Smooth muscle cell of the brain vasculature (primary cell): ENCODE data around the gene RHOH.
"Not testable (repeated sequence)": the region's sequence is repeated elsewhere in the genome, so short reads cannot be mapped to it uniquely, and the experiment has no call there.

Source experiments
- DNase-seq: peaks from one replicate; pipeline ENCODE4 v3.0.0-alpha.2; 2012; ENCODE audit warnings: low read depth, low spot score

The RHOH gene

GRCh38 chr4:40261231-40262076 lies 64.6 kb downstream of the RHOH start:
- DNase-seq: no peak

GRCh38 chr4:40262077-40262528 lies 65.3 kb downstream of the RHOH start:
- no peak for DNase-seq

GRCh38 chr4:40262861-40263260 lies 66.0 kb downstream of the RHOH start:
- no peak for DNase-seq

GRCh38 chr4:40264497-40264896 lies 67.7 kb downstream of the RHOH start:
- no peak for DNase-seq

GRCh38 chr4:40264995-40265909 lies 68.4 kb downstream of the RHOH start:
- DNase-seq: no peak

- no peak for DNase-seq
Measured at GRCh38 chr4:40265910-40266274, 69.1 kb downstream of the RHOH start.

- DNase-seq: no peak
Measured at GRCh38 chr4:40269133-40269532, 72.3 kb downstream of the RHOH start.

GRCh38 chr4:40270609-40271008 lies 73.8 kb downstream of the RHOH start:
- DNase-seq: no peak

- no peak for DNase-seq
Measured at GRCh38 chr4:40275065-40275730, 78.4 kb downstream of the RHOH start.

GRCh38 chr4:40276546-40276945 lies 79.7 kb downstream of the RHOH start:
- DNase-seq: no peak

GRCh38 chr4:40280586-40280985 lies 83.8 kb downstream of the RHOH start:
- DNase-seq: no peak

GRCh38 chr4:40281099-40281498 lies 84.3 kb downstream of the RHOH start:
- no peak for DNase-seq

- no peak for DNase-seq
Measured at GRCh38 chr4:40281913-40282312, 85.1 kb downstream of the RHOH start.

- not testable (repeated sequence) for DNase-seq
Measured at GRCh38 chr4:40282857-40283256, 86.0 kb downstream of the RHOH start.

GRCh38 chr4:40283413-40283812 lies 86.6 kb downstream of the RHOH start:
- no peak for DNase-seq

GRCh38 chr4:40283968-40284367 lies 87.1 kb downstream of the RHOH start:
- no peak for DNase-seq

- DNase-seq: no peak
Measured at GRCh38 chr4:40285692-40286091, 88.9 kb downstream of the RHOH start.

- no peak for DNase-seq
Measured at GRCh38 chr4:40288566-40288965, 91.7 kb downstream of the RHOH start.

- no peak for DNase-seq
Measured at GRCh38 chr4:40289366-40290188, 92.7 kb downstream of the RHOH start.

- DNase-seq: not testable (repeated sequence)
Measured at GRCh38 chr4:40290611-40291186, 93.9 kb downstream of the RHOH start.

GRCh38 chr4:40292313-40292759 lies 95.5 kb downstream of the RHOH start:
- no peak for DNase-seq
